Measurements from ENCODE around the gene SESN3. TPM values are rescaled to one million over a fixed set of nuclear protein-coding genes. Genes with fewer than 3 reads are reported as not detected.

SESN3 gene
- total RNA-seq, 1 experiment from 2014 or later = 1.4 TPM

- Histone ChIP-seq H3K9me3 (ENCODE audit: control insufficient read depth, insufficient read depth, low read depth, low read length) (no peaks in the 10 kb centered on the region), H3K27me3 (ENCODE audit: control insufficient read depth, insufficient read depth, low read length) (peaks cover 16% of the 10 kb centered on the region), H3K4me1 (ENCODE audit: control insufficient read depth, insufficient read depth, low read length) (no peaks in the 10 kb centered on the region), H3K27ac (ENCODE audit: low read length) (no peak overlapping the region), H3K4me3 (ENCODE audit: low read depth in 2 of 2, low read length in 2 of 2) (no peak overlapping the region), H3K36me3 (ENCODE audit: control insufficient read depth, insufficient read depth, low read length) (no peaks in the 10 kb centered on the region)
- DNase-seq (ENCODE audit: low read depth, low spot score) (no peak), ATAC-seq (no peak)
- ChIA-PET POLR2A (no interaction called here), CTCF (no interaction called here)
- intact Hi-C loops (cut with micrococcal nuclease; ENCODE audit: unreplicated experiment) = no loop called here
- no TSS peak for BruUV-seq (replicated peaks)
- in situ Hi-C loops (cut with HindIII; ENCODE audit: low pct_unique_long_range_greater_than_20kb, low sequenced_read_pairs) = no loop called here
- TF ChIP-seq CTCF (IDR thresholded peaks at IDR 0.05) (no peak), REST (IDR thresholded peaks at IDR 0.05; ENCODE audit: insufficient read depth in 1 of 2, low read depth in 2 of 2, low read length in 1 of 2) (no peak), POLR2AphosphoS5 (IDR thresholded peaks at IDR 0.05; ENCODE audit: low read depth, low read length) (no peak), TCF7L2 (IDR thresholded peaks at IDR 0.05; ENCODE audit: low read depth, low read length) (no peak), SIN3A (IDR thresholded peaks at IDR 0.05; ENCODE audit: borderline replicate concordance, insufficient read depth, low read depth, low read length) (no peak)
Measured at GRCh38 chr11:95247883-95248282, 16.9 kb upstream of the SESN3 start.

- no peak for ATAC-seq
- BruUV-seq (replicated peaks) = no TSS peak
- intact Hi-C loops (cut with micrococcal nuclease; ENCODE audit: unreplicated experiment) (no loop called here), in situ Hi-C loops (cut with HindIII; ENCODE audit: low pct_unique_long_range_greater_than_20kb, low sequenced_read_pairs) (no loop called here)
- Histone ChIP-seq H3K36me3 (ENCODE audit: control insufficient read depth, insufficient read depth, low read length) (no peaks in the 10 kb centered on the region), H3K4me1 (ENCODE audit: control insufficient read depth, insufficient read depth, low read length) (no peaks in the 10 kb centered on the region), H3K4me3 (ENCODE audit: low read depth in 2 of 2, low read length in 2 of 2) (no peak overlapping the region), H3K9me3 (ENCODE audit: control insufficient read depth, insufficient read depth, low read depth, low read length) (no peaks in the 10 kb centered on the region), H3K27ac (ENCODE audit: low read length) (no peak overlapping the region), H3K27me3 (ENCODE audit: control insufficient read depth, insufficient read depth, low read length) (peaks cover 16% of the 10 kb centered on the region)
- TF ChIP-seq REST (IDR thresholded peaks at IDR 0.05; ENCODE audit: insufficient read depth in 1 of 2, low read depth in 2 of 2, low read length in 1 of 2) (no peak), POLR2AphosphoS5 (IDR thresholded peaks at IDR 0.05; ENCODE audit: low read depth, low read length) (no peak), TCF7L2 (IDR thresholded peaks at IDR 0.05; ENCODE audit: low read depth, low read length) (no peak), SIN3A (IDR thresholded peaks at IDR 0.05; ENCODE audit: borderline replicate concordance, insufficient read depth, low read depth, low read length) (no peak), CTCF (IDR thresholded peaks at IDR 0.05) (no peak)
- no peak for DNase-seq (ENCODE audit: low read depth, low spot score)
- CTCF ChIA-PET = no interaction called here
- POLR2A ChIA-PET = no interaction called here
Measured at GRCh38 chr11:95247127-95247684, 16.2 kb upstream of the SESN3 start.
